B cell (primary cell): ENCODE measurements around the gene CFAP74. TPM values are rescaled to one million over a fixed set of nuclear protein-coding genes. Genes with fewer than 3 reads are reported as not detected.
"Not testable (repeated sequence)": the region's sequence is repeated elsewhere in the genome, so short reads cannot be mapped to it uniquely, and the experiment has no call there.

ENCODE experiments used
- ATAC-seq: fragments of 200-7000 bp; cut with Tn5 transposase; one replicate; pipeline ENCODE4 v1.10.0; 2021; ENCODE audit warnings: low read depth, mild to moderate bottlenecking, moderate number of reproducible peaks, moderate library complexity
- CTCF ChIA-PET: fragments of 350-600 bp; sonication (Branson Sonifier 250); formaldehyde crosslinking; loops from one replicate; lab custom pipeline; 2021; ENCODE audit warnings: antibody characterized with exemption, inconsistent platforms; lab: Charles Lee
- POLR2A ChIA-PET: fragments of 350-600 bp; sonication (Branson Sonifier 250); formaldehyde crosslinking; loops from one replicate; lab custom pipeline; 2021; ENCODE audit warnings: antibody characterized with exemption; lab: Charles Lee
- DNase-seq: peaks from one replicate; pipeline ENCODE4 v3.0.0; 2013
- H2AFZ ChIP-seq: 2 replicates; pipeline ENCODE4 v1.6.1; 2012; ENCODE audit warnings: mild to moderate bottlenecking, low read depth, low read length; ENCODE audit not compliant: insufficient read depth, poor library complexity, severe bottlenecking
- H3K27ac ChIP-seq, 2 donors: 1 replicate in 1 of 2; 2 replicates in 1 of 2; pipeline ENCODE4 v1.5.1; 2012 to 2013; ENCODE audit warnings: low read length in 2 of 2, mild to moderate bottlenecking in 2 of 2, moderate library complexity in 1 of 2
- H3K27me3 ChIP-seq, 4 experiments: fragments of 200-600 bp in 1 of 4; sonication (generic) in 1 of 4; replicated peaks in 1 of 4; 1 replicate in 2 of 4; 2 replicates in 2 of 4; pipeline versions ENCODE4 v1.6.1 to v1.7.0; 2013 to 2016; ENCODE audit warnings: low read length in 3 of 4, mild to moderate bottlenecking in 2 of 4, mixed read lengths in 1 of 4, moderate library complexity in 1 of 4; ENCODE audit not compliant: insufficient read depth in 4 of 4, control insufficient read depth in 3 of 4; ENCODE audit errors: control extremely low read depth in 1 of 4
- H3K36me3 ChIP-seq, 2 experiments: replicated peaks in 1 of 2; 1 replicate in 1 of 2; 2 replicates in 1 of 2; pipeline versions ENCODE4 v1.6.1 to v1.7.1; 2013; ENCODE audit warnings: low read length in 1 of 2; ENCODE audit not compliant: insufficient read depth in 2 of 2, control insufficient read depth in 1 of 2; ENCODE audit errors: control extremely low read depth in 1 of 2, extremely low read depth in 1 of 2
- H3K4me1 ChIP-seq, 2 donors: fragments of 200-600 bp in 1 of 2; sonication (generic) in 1 of 2; 1 replicate in 1 of 2; 2 replicates in 1 of 2; pipeline versions ENCODE4 v1.5.1 to v1.6.1; 2013 to 2017; ENCODE audit warnings: low read length in 2 of 2; ENCODE audit not compliant: control insufficient read depth in 2 of 2, insufficient read depth in 2 of 2
- H3K4me2 ChIP-seq: replicated peaks from 2 replicates; pipeline ENCODE3; 2012; ENCODE audit warnings: mild to moderate bottlenecking, low read depth, low read length; ENCODE audit not compliant: poor library complexity, severe bottlenecking
- H3K4me3 ChIP-seq, 5 experiments: fragments of 200-600 bp in 1 of 5; sonication (generic) in 1 of 5; 1 replicate in 3 of 5; 2 replicates in 2 of 5; pipeline versions ENCODE4 v1.5.1 to v1.7.0; 2011 to 2016; ENCODE audit warnings: low read length in 4 of 5, mild to moderate bottlenecking in 4 of 5, low read depth in 2 of 5, control low read depth in 1 of 5, moderate library complexity in 1 of 5; ENCODE audit not compliant: insufficient read depth in 1 of 5; ENCODE audit errors: control extremely low read depth in 1 of 5, extremely low read depth in 1 of 5
- H3K79me2 ChIP-seq: fragments of 200-600 bp; sonication (generic); one replicate; pipeline ENCODE4 v1.6.0; 2016; ENCODE audit warnings: low read length; ENCODE audit not compliant: control insufficient read depth, insufficient read depth
- H3K9ac ChIP-seq: fragments of 200-600 bp; sonication (generic); 2 replicates; pipeline ENCODE4 v1.6.1; 2017; ENCODE audit warnings: mild to moderate bottlenecking, low read length, moderate library complexity
- H3K9me3 ChIP-seq, 3 donors: one replicate each; pipeline versions ENCODE4 v1.6.1 to v1.7.1; 2013; ENCODE audit warnings: low read length in 2 of 3; ENCODE audit not compliant: control insufficient read depth in 2 of 3, insufficient read depth in 1 of 3; ENCODE audit errors: control extremely low read depth in 1 of 3
- H4K20me1 ChIP-seq: 2 replicates; pipeline ENCODE4 v1.6.0; 2012; ENCODE audit warnings: mild to moderate bottlenecking, low read length; ENCODE audit not compliant: insufficient read depth, control insufficient read depth, poor library complexity, severe bottlenecking
- H3K27ac Mint-ChIP-seq: one replicate; pipeline ENCODE4 v1.8.0; 2021; ENCODE audit warnings: mixed read lengths
- H3K27me3 Mint-ChIP-seq: one replicate; pipeline ENCODE4 v1.8.0; 2021; ENCODE audit warnings: mixed read lengths
- H3K4me1 Mint-ChIP-seq: one replicate; pipeline ENCODE4 v1.8.0; 2021; ENCODE audit warnings: mixed read lengths
- H3K4me3 Mint-ChIP-seq: one replicate; pipeline ENCODE4 v1.8.0; 2021; ENCODE audit warnings: mixed read lengths
- H3K9me3 Mint-ChIP-seq: one replicate; pipeline ENCODE4 v1.8.0; 2022; ENCODE audit warnings: mixed read lengths; ENCODE audit not compliant: insufficient read depth
- CTCF ChIP-seq: fragments of 200-600 bp; IDR thresholded peaks from one replicate; pipeline ENCODE4 v1.8.0; 2022; ENCODE audit warnings: antibody characterized with exemption, mild to moderate bottlenecking
- EZH2 ChIP-seq: IDR thresholded peaks from 2 replicates; pipeline ENCODE4 v1.6.1; 2012; ENCODE audit warnings: borderline replicate concordance, low read depth, mild to moderate bottlenecking, moderate library complexity, low read length; ENCODE audit not compliant: insufficient read depth, poor library complexity, severe bottlenecking
- WGBS: methylation state at CpG from one replicate; pipeline ENCODE4 v1.1.5; 2013; ENCODE audit warnings: missing lambda C conversion rate; ENCODE audit not compliant: insufficient coverage; 5-methylcytosine and 5-hydroxymethylcytosine counted together
- intact Hi-C: fragments of 100-400 bp; cut with micrococcal nuclease; formaldehyde crosslinking; loops from one replicate; pipeline ENCODE4 v1.10.0; 2022
- polyA plus RNA-seq: library from polyadenylated mRNA; depleted of rRNA; stranded (reverse); fragments of >200 nt; gene quantifications from 2 replicates; pipeline ENCODE4 v1.2.3, GENCODE V29; 2012
- total RNA-seq, 2 donors: library from RNA; stranded (reverse); fragments of 120-200 nt in 1 of 2; gene quantifications; 1 replicate in 1 of 2; 2 replicates in 1 of 2; pipeline versions ENCODE4 v1.2.3 to v1.2.4, GENCODE V29; 2013 to 2022

Gene CFAP74
- total and polyA plus RNA-seq, 2 donors (not counting 1 experiment from before 2014, with no cell fraction given), result not detected

- Mint-ChIP-seq H3K27ac (peak overlapping the region; percentile 78), H3K27me3 (no peaks in the 10 kb centered on the region), H3K4me3 (peak overlapping the region; percentile 85), H3K9me3 (no peaks in the 10 kb centered on the region), H3K4me1 (peaks cover 50% of the 10 kb centered on the region)
- 4% methylated on average over 4 of the region's 9 CpGs for WGBS
- ATAC-seq, result no peak
- H2AFZ ChIP-seq, result no peak overlapping the region
- H3K79me2 ChIP-seq, result peaks cover 60% of the 10 kb centered on the region
- peak overlapping the region; percentile 63 to 84 (median 78) for H3K4me3 ChIP-seq
- ChIA-PET CTCF (interaction anchor here (0.9 to 1.2 kb wide), 2 partner anchors 17 to 25 kb away, joined by 3 to 4 read pairs; no protein-coding TSS in a partner anchor), POLR2A (interaction anchor here (0.6 to 1.2 kb wide), 2 partner anchors 20 to 29 kb away, joined by 3 to 5 read pairs; no protein-coding TSS in a partner anchor)
- intact Hi-C loops, result loop anchor here (5.0 kb wide), 1 partner anchor 47 kb away; no protein-coding TSS in a partner anchor
- peaks cover 59% of the 10 kb centered on the region for H4K20me1 ChIP-seq
- peak overlapping the region; percentile 90 for H3K4me2 ChIP-seq
- no peak for TF ChIP-seq CTCF
- no peak for TF ChIP-seq EZH2
- no peaks in the 10 kb centered on the region for H3K36me3 ChIP-seq
- no peak for DNase-seq
- H3K27ac ChIP-seq, result peak overlapping the region; percentile 59 to 86
- H3K27me3 ChIP-seq, result no peaks in the 10 kb centered on the region
- H3K9ac ChIP-seq, result peak overlapping the region; percentile 72
- H3K4me1 ChIP-seq, result peaks cover 40 to 59% of the 10 kb centered on the region in 2 donors
- no peaks in the 10 kb centered on the region for H3K9me3 ChIP-seq
Measured at GRCh38 chr1:1889090-1889750, 114.4 kb downstream of the CFAP74 start.

- H3K4me3 Mint-ChIP-seq, H3K36me3 ChIP-seq, H3K27ac Mint-ChIP-seq, H3K4me3 ChIP-seq, H3K27me3 ChIP-seq, DNase-seq, ATAC-seq, intact Hi-C loops, H3K27me3 Mint-ChIP-seq, H3K27ac ChIP-seq, H3K9ac ChIP-seq, H2AFZ ChIP-seq, H3K9me3 Mint-ChIP-seq, H3K9me3 ChIP-seq, H3K4me2 ChIP-seq: not testable (repeated sequence)
- H3K4me1 Mint-ChIP-seq, result peaks cover 67% of the 10 kb centered on the region
- Histone ChIP-seq H4K20me1 (peaks cover 97% of the 10 kb centered on the region), H3K4me1 (peaks cover 51 to 61% of the 10 kb centered on the region in 2 donors), H3K79me2 (peaks cover 100% of the 10 kb centered on the region)
- ChIA-PET CTCF (interaction anchor here (0.9 to 2.8 kb wide), 3 partner anchors 22 to 95 kb away, joined by 6 to 14 read pairs (median 6); no protein-coding TSS in a partner anchor), POLR2A (interaction anchor here (0.6 kb wide), 1 partner anchor 12 kb away, joined by 3 read pairs; no protein-coding TSS in a partner anchor)
- WGBS, result 93% methylated on average over 7 of the region's 11 CpGs
Measured at GRCh38 chr1:1883890-1884289, 119.7 kb downstream of the CFAP74 start.
